Body of pancreas (tissue), 4 donors: ENCODE data around the gene BCL2L11.

Source experiments
- CTCF ChIP-seq, 7 experiments: fragments of 450-650 bp in 4 of 7; fragments of 200-600 bp in 3 of 7; sonication (generic) in 3 of 7; IDR thresholded peaks; one replicate each; pipeline ENCODE4 v1.5.1; 2016 to 2019; ENCODE audit warnings: antibody characterized with exemption in 7 of 7
- POLR2A ChIP-seq, 3 donors: fragments of 450-650 bp; IDR thresholded peaks; one replicate each; pipeline ENCODE4 v1.6.1; 2016; ENCODE audit warnings: antibody characterized with exemption in 3 of 3, mild to moderate bottlenecking in 2 of 3

DNA sequence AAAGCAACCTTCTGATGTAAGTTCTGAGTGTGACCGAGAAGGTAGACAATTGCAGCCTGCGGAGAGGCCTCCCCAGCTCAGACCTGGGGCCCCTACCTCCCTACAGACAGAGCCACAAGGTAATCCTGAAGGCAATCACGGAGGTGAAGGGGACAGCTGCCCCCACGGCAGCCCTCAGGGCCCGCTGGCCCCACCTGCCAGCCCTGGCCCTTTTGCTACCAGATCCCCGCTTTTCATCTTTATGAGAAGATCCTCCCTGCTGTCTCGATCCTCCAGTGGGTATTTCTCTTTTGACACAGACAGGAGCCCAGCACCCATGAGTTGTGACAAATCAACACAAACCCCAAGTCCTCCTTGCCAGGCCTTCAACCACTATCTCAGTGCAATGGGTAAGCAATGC is 3.0 kb downstream of the BCL2L11 start:
- TF ChIP-seq CTCF (IDR thresholded peaks at IDR 0.05) (no peak), POLR2A (IDR thresholded peaks at IDR 0.05) (no peak)
